Right kidney (tissue), 1 donor: Measurements from ENCODE around the gene PXDN.
"Not testable (repeated sequence)": the region's sequence is repeated elsewhere in the genome, so short reads cannot be mapped to it uniquely, and the experiment has no call there.

Experiments
- DNase-seq: peaks from one replicate; pipeline ENCODE4 v3.0.0-alpha.2; 2016

Gene PXDN

GRCh38 chr2:1631292-1632001 lies 112.9 kb downstream of the PXDN start:
- no peak for DNase-seq

- no peak for DNase-seq
Measured at GRCh38 chr2:1628893-1629292, 115.4 kb downstream of the PXDN start.

GRCh38 chr2:1627628-1628381 lies 116.5 kb downstream of the PXDN start:
- no peak for DNase-seq

GRCh38 chr2:1626271-1626681 lies 118.0 kb downstream of the PXDN start:
- DNase-seq: no peak

GRCh38 chr2:1625281-1626001 lies 118.9 kb downstream of the PXDN start:
- DNase-seq: peak; percentile 51

- no peak for DNase-seq
Measured at GRCh38 chr2:1623906-1624445, 120.3 kb downstream of the PXDN start.

- no peak for DNase-seq
Measured at GRCh38 chr2:1622521-1623200, 121.7 kb downstream of the PXDN start.

GRCh38 chr2:1621976-1622375 lies 122.3 kb downstream of the PXDN start:
- not testable (repeated sequence) for DNase-seq

GRCh38 chr2:1621501-1621900 lies 122.8 kb downstream of the PXDN start:
- no peak for DNase-seq

- DNase-seq: no peak
Measured at GRCh38 chr2:1621041-1621440, 123.3 kb downstream of the PXDN start.

GRCh38 chr2:1620081-1620480 lies 124.2 kb downstream of the PXDN start:
- DNase-seq: no peak

- no peak for DNase-seq
Measured at GRCh38 chr2:1619556-1619955, 124.8 kb downstream of the PXDN start.

- no peak for DNase-seq
Measured at GRCh38 chr2:1618974-1619373, 125.3 kb downstream of the PXDN start.

- no peak for DNase-seq
Measured at GRCh38 chr2:1618191-1618961, 125.9 kb downstream of the PXDN start.

- DNase-seq: no peak
Measured at GRCh38 chr2:1617425-1618021, 126.8 kb downstream of the PXDN start.

- no peak for DNase-seq
Measured at GRCh38 chr2:1614564-1614963, 129.8 kb downstream of the PXDN start.

GRCh38 chr2:1613731-1614354 lies 130.5 kb downstream of the PXDN start:
- DNase-seq: no peak

GRCh38 chr2:1613078-1613445 lies 131.3 kb downstream of the PXDN start:
- DNase-seq: no peak

- DNase-seq: no peak
Measured at GRCh38 chr2:1612391-1613077, 131.8 kb downstream of the PXDN start.

- DNase-seq: no peak
Measured at GRCh38 chr2:1611886-1612285, 132.4 kb downstream of the PXDN start.
